Measurements from ENCODE around the gene DAP3. TPM values are rescaled to one million over a fixed set of nuclear protein-coding genes. Genes with fewer than 3 reads are reported as not detected.

The DAP3 gene
- total and polyA plus RNA-seq, 2 of the 8 experiments (the other 6 are each of a cell fraction or from before 2014, with no cell fraction given) = 66.3 to 87.1 TPM

DNA sequence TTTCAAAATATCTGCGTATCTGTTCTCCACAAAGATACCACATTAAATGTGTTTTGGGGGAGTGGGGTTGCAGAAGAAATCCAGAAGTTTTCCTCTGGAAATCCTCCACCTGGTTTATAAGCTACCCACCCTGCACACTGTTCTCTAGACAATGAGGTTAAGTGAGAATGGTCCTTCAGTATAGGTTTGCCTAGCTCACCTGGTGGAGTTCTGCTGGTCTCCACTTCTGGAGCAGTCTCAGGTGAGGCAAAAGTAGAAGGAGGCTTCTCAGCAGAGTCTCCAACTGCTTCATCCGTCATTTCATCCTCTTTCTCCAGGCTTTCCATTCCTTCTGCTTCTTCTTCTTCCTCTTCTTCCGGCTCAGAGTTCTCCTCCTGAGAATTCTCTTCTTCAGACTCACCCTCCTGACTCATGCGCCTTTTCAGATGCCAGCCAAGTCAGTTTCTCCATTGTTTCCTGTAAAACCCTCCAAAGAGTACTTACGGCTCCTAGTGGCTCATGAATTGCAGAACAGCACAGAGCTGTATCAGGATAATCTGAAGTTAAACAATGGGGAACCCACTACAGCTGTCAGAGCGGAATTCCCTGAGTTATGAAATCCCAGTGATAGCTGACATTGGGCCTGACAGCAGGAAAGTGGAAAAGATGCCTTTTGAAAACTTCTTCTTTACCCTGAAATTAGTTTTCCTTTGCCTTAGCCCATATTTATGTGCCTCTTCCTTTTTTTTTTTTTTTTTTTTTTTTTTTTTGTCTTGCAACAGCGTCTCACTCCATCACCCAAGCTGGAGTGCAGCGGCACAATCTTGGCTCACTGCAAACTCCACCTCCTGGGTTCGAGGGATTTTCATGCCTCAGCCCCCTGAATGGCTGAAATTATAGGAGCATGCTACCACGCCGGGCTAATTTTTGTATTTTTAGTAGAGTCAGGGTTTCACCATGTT lies 40.4 kb upstream of the DAP3 start:
- Histone ChIP-seq H3K9ac (replicated peaks in 1 of 4; ENCODE audit: extremely low read depth in 1 of 4, low read depth in 3 of 4, low read length in 3 of 4) (no peak overlapping the region), H2AK5ac (ENCODE audit: low read depth, low read length) (no peak overlapping the region), H3K79me2 (ENCODE audit: control insufficient read depth in 1 of 2, insufficient read depth in 2 of 2, low read length in 2 of 2) (no peaks in the 10 kb centered on the region), H3K27me3 (replicated peaks in 1 of 4; ENCODE audit: control insufficient read depth in 3 of 4, extremely low read depth in 1 of 4, insufficient read depth in 3 of 4, low read length in 3 of 4) (no peaks in the 10 kb centered on the region), H2BK5ac (ENCODE audit: low read depth, low read length) (no peak overlapping the region), H2BK120ac (replicated peaks; ENCODE audit: low read depth, low read length) (no peak overlapping the region), H4K8ac (ENCODE audit: extremely low read depth, insufficient read depth, low read length) (no peak overlapping the region), H4K91ac (replicated peaks; ENCODE audit: insufficient read length, low read length) (no peak overlapping the region), H2BK12ac (ENCODE audit: low read depth, low read length) (no peak overlapping the region), H3K4me1 (replicated peaks in 1 of 4; ENCODE audit: control insufficient read depth in 3 of 4, insufficient read depth in 4 of 4, low read length in 3 of 4) (no peaks in the 10 kb centered on the region), H3K23ac (ENCODE audit: insufficient read length) (no peak overlapping the region), H3K9me3 (ENCODE audit: insufficient read depth in 2 of 2, low read depth in 1 of 2, low read length in 1 of 2) (peaks cover 7 to 8% of the 10 kb centered on the region in 2 experiments; a peak in 3 of 4 replicates), H3K18ac (ENCODE audit: extremely low read depth, low read length) (no peak overlapping the region), H2BK20ac (ENCODE audit: low read length) (no peak overlapping the region), H3K56ac (replicated peaks; ENCODE audit: insufficient read length, low read depth, low read length) (no peak overlapping the region), H4K5ac (ENCODE audit: insufficient read length, low read depth, low read length) (no peak overlapping the region), H2AFZ (ENCODE audit: low read length) (peak overlapping the region; percentile 91; the same call in 1 of the 2 replicates), H4K20me1 (replicated peaks in 1 of 2; ENCODE audit: control insufficient read depth in 1 of 2, insufficient read depth in 2 of 2, low read length in 2 of 2) (no peaks in the 10 kb centered on the region), H3K27ac (ENCODE audit: low read depth, low read length) (no peak overlapping the region), H3K36me3 (ENCODE audit: control insufficient read depth in 2 of 4, insufficient read depth in 4 of 4, low read length in 3 of 4) (no peaks in the 10 kb centered on the region), H3K4ac (replicated peaks; ENCODE audit: insufficient read length, low read depth, low read length) (no peak overlapping the region), H3K4me3 (ENCODE audit: extremely low read depth in 1 of 4, insufficient read depth in 2 of 4, low read depth in 3 of 4, low read length in 4 of 4) (no peak overlapping the region), H3K14ac (ENCODE audit: insufficient read length) (no peak overlapping the region), H3K23me2 (ENCODE audit: low read depth, low read length) (no peaks in the 10 kb centered on the region), H2BK15ac (ENCODE audit: low read length) (no peak overlapping the region), H3K79me1 (ENCODE audit: low read depth, low read length) (no peaks in the 10 kb centered on the region), H3K4me2 (ENCODE audit: insufficient read depth in 1 of 2, low read depth in 2 of 2, low read length in 2 of 2) (no peak overlapping the region)
- 86% methylated on average over 10 of the region's 11 CpGs; no CpG with 5 or more reads in 1 of the 2 experiments for WGBS, 2 experiments (ENCODE audit: extremely low coverage in 1 of 2, insufficient coverage in 1 of 2, insufficient read length in 1 of 2, insufficient replicate concordance in 2 of 2, low coverage in 1 of 2, low lambda C conversion rate in 2 of 2, missing lambda C conversion rate in 1 of 2)
- POLR2A ChIA-PET (ENCODE audit: partially characterized antibody) = interaction anchor here (0.6 kb wide), 1 partner anchor 48 kb away, joined by 4 read pairs; no protein-coding TSS in a partner anchor
- FAIRE-seq (no peak), DNase-seq (ENCODE audit: low read depth in 1 of 2, low spot score in 2 of 2) (peak in 1 of 2 experiments; percentile 15)
- CTCF ChIA-PET (ENCODE audit: partially characterized antibody) = interaction anchor here (0.8 to 1.5 kb wide), 5 partner anchors 41 to 324 kb away, joined by 3 to 4 read pairs (median 3); no protein-coding TSS in a partner anchor
- TF ChIP-seq, protein P1, sequence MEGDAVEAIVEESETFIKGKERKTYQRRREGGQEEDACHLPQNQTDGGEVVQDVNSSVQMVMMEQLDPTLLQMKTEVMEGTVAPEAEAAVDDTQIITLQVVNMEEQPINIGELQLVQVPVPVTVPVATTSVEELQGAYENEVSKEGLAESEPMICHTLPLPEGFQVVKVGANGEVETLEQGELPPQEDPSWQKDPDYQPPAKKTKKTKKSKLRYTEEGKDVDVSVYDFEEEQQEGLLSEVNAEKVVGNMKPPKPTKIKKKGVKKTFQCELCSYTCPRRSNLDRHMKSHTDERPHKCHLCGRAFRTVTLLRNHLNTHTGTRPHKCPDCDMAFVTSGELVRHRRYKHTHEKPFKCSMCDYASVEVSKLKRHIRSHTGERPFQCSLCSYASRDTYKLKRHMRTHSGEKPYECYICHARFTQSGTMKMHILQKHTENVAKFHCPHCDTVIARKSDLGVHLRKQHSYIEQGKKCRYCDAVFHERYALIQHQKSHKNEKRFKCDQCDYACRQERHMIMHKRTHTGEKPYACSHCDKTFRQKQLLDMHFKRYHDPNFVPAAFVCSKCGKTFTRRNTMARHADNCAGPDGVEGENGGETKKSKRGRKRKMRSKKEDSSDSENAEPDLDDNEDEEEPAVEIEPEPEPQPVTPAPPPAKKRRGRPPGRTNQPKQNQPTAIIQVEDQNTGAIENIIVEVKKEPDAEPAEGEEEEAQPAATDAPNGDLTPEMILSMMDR (IDR thresholded peaks at IDR 0.05; ENCODE audit: control extremely low read depth in 1 of 3, insufficient read depth in 1 of 3, low read depth in 1 of 3, low read length in 3 of 3) = peak in 2 of 3 experiments; percentile 33; a peak in 2 of 4 replicates
- TF ChIP-seq HDAC6 (IDR thresholded peaks at IDR 0.05; ENCODE audit: low read depth, low read length) = no peak
- no peak for TF ChIP-seq CHD2 (IDR thresholded peaks at IDR 0.05; ENCODE audit: low read length)
- peak; percentile 60 to 63 for TF ChIP-seq RAD21 (IDR thresholded peaks at IDR 0.05 in 1 of 2, conservative IDR thresholded peaks at IDR 0.05 in 1 of 2; ENCODE audit: low read depth in 2 of 2, low read length in 2 of 2)
- no peak for TF ChIP-seq JUN (IDR thresholded peaks at IDR 0.05; ENCODE audit: low read depth, low read length)
- no peak for TF ChIP-seq SIRT6 (IDR thresholded peaks at IDR 0.05; ENCODE audit: low read length)
- TF ChIP-seq HDAC2 (IDR thresholded peaks at IDR 0.05; ENCODE audit: borderline replicate concordance in 1 of 2, low read depth in 2 of 2, low read length in 2 of 2) = no peak
